Duodenal mucosa (tissue), 2 donors: ENCODE results near the gene DNHD1.

Experiments used
- H3K27ac ChIP-seq: one replicate; pipeline ENCODE4 v1.7.0; 2013; ENCODE audit warnings: low read depth, low read length
- H3K27me3 ChIP-seq, 2 donors: one replicate each; pipeline ENCODE4 v1.7.0; 2013; ENCODE audit warnings: low read length in 2 of 2, control low read depth in 1 of 2; ENCODE audit not compliant: insufficient read depth in 2 of 2, control insufficient read depth in 1 of 2
- H3K36me3 ChIP-seq, 2 donors: one replicate each; pipeline ENCODE4 v1.7.0; 2013; ENCODE audit warnings: low read length in 2 of 2, control low read depth in 1 of 2; ENCODE audit not compliant: insufficient read depth in 2 of 2, control insufficient read depth in 1 of 2
- H3K4me1 ChIP-seq, 2 donors: one replicate each; pipeline ENCODE4 v1.7.0; 2013; ENCODE audit warnings: low read length in 2 of 2, control low read depth in 1 of 2; ENCODE audit not compliant: insufficient read depth in 2 of 2, control insufficient read depth in 1 of 2
- H3K4me3 ChIP-seq, 2 donors: one replicate each; pipeline ENCODE4 v1.7.0; 2013; ENCODE audit warnings: low read length in 2 of 2, low read depth in 1 of 2
- H3K9ac ChIP-seq, 2 donors: one replicate each; pipeline ENCODE4 v1.7.0; 2013; ENCODE audit warnings: low read length in 2 of 2, low read depth in 1 of 2
- H3K9me3 ChIP-seq, 2 donors: one replicate each; pipeline ENCODE4 v1.7.0; 2013; ENCODE audit warnings: low read length in 2 of 2, control low read depth in 1 of 2; ENCODE audit not compliant: control insufficient read depth in 1 of 2

Gene DNHD1

GRCh38 chr11:6468712-6469495 is 28.2 kb upstream of the DNHD1 start:
- Histone ChIP-seq H3K9me3 (no peaks in the 10 kb centered on the region), H3K4me1 (peaks cover 35 to 42% of the 10 kb centered on the region in 2 donors), H3K27me3 (no peaks in the 10 kb centered on the region), H3K36me3 (peaks cover 6% of the 10 kb centered on the region in 2 donors), H3K9ac (peak overlapping the region in 1 of 2 donors; percentile 22), H3K27ac (no peak overlapping the region), H3K4me3 (peak overlapping the region; percentile 21 to 26)

DNA sequence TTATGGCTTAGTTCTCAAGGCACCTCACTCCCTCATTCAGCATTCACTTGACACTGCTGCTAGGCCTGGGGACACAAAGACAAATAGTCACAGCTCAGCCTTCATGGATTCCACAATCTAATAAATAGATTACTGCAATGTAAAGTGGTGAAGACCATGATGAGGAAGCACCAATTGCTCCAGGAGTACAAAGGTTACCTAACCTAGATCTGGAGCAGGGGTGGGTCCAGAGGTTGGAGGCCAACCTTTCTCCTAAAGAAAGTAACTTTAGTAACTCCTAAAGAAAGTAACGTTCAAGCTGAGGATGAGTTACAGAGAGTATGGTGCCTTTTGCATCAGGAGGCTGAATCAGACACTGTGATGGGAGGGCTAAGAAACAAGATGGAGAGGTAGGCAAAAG is 27.5 kb upstream of the DNHD1 start:
- Histone ChIP-seq H3K27me3 (no peaks in the 10 kb centered on the region), H3K27ac (no peak overlapping the region), H3K36me3 (peaks cover 2 to 4% of the 10 kb centered on the region in 2 donors), H3K9me3 (no peaks in the 10 kb centered on the region), H3K4me3 (peak overlapping the region; percentile 21 to 26), H3K9ac (peak overlapping the region in 1 of 2 donors; percentile 22), H3K4me1 (peaks cover 41 to 46% of the 10 kb centered on the region in 2 donors)

- peak overlapping the region; percentile 22 to 79 for H3K9ac ChIP-seq
- H3K27me3 ChIP-seq, result no peaks in the 10 kb centered on the region
- H3K27ac ChIP-seq, result no peak overlapping the region
- H3K36me3 ChIP-seq, result peaks cover 11 to 15% of the 10 kb centered on the region in 2 donors
- peak overlapping the region; percentile 61 to 86 for H3K4me3 ChIP-seq
- peaks cover 56 to 63% of the 10 kb centered on the region in 2 donors for H3K4me1 ChIP-seq
- no peaks in the 10 kb centered on the region for H3K9me3 ChIP-seq
Observed at GRCh38 chr11:6472934-6473333, 24.1 kb upstream of the DNHD1 start.

DNA sequence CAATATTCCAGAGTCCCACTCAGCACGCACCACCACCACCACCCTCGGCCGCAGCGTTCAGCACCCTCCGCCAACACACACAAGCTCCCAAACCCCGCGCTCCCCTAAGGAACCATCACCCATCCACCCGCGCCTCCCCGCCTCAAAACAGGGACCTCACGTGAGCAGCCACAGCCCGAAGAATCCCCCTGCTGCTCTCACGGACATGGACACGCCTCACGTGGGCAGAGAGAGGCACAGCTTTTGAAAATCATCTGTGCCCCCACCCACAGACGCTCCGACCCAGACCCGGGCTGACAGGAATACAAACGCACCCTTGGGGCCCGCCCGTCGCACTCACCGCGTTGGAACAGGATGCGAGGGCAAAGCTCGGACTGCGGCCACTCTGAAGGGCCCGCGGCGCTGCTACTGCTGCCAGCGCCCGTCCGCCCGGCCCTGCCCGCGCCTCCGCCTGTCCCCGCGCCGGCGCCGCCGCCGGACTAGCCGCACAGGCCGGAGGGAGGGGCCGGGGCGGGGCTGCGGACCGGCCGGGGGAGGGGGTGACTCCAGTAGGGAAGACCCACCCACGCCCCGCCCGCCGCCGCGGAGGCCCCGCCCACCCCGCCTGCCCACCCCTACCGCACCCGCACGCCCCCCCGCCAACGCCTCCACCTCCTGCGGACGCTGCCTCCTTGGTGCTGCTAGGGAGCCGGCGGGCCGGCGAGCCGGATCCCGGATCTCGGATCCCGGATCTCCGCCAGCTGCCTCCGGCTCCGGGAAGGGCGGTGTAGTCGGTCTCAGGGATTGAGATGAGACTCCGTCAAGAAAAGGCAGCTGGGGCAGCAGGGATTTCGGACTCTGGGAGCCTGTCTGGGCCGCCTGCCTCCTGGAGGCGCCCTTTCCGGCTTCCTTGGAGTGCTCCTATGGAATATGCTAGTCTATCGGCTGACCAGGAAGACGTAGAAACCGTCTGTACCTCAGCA is 23.3 kb upstream of the DNHD1 start, which contains the start of gene TRIM3:
Gene TRIM3 (minus strand): TSS at position 491 of the 962 bp plus-strand sequence. CDS start 8,246 bp downstream, outside the sequence.
- Histone ChIP-seq H3K27ac (peak within 1 kb of the TSS; percentile 90), H3K9ac (peak within 1 kb of the TSS; percentile 87 to 88), H3K4me3 (peak within 1 kb of the TSS; percentile 81 to 86), H3K9me3 (no peaks in the 10 kb centered on the region), H3K27me3 (no peaks in the 10 kb centered on the region), H3K4me1 (peaks cover 52 to 59% of the 10 kb centered on the region in 2 donors), H3K36me3 (peaks cover 18 to 23% of the 10 kb centered on the region in 2 donors)

DNA sequence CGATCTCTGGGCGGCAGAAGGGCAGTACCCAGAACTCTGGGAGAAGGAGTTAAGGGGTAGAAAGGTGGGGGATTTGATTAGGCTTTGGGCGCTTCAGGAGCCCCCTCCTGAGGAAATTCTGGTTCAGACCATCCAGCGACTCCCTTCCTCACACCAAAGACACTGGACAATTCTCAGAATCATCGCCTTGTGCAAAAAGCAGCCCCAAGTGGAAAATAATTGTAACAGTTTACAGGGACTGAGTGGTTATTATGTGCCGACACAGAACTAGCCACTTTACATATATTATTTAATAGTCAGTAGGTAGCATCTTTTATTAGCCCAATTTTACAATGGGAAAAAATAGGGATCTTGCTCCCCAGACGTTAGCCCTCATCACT is 22.7 kb upstream of the DNHD1 start:
- peak overlapping the region; percentile 55 to 78 for H3K4me3 ChIP-seq

DNA sequence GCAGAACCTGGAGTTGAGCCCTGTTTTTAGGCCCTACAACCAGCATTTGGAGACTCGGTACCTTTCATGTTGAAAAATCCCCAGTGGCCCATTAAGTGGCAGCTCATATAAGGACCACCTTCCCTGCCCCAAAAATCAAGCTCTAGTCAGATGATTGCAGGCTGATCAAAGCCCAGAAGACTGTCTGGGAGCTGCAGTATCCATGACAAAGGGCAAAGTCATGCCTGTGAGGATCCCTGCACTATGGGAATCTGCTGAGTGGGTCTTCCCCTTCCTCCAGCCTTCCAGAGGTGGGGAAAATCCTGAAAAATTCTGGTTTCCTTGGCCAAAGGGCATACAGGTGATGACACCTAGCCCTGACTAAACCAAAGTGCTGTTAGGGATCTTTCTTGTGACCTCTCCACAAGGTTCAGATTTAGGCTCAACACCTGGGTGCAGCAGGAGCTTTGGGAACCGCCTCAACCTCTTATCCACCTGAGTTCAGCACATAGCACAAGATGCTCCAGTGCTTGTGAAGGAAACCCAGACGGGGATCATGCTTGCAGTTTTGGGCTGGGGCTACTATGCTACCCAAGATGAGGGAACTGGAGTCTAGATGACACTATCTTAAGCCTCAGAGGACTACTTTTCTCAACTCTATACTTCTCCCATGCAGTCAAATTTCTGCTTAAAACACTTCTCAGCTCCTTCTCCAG is 22.1 kb upstream of the DNHD1 start:
- Histone ChIP-seq H3K27me3 (no peaks in the 10 kb centered on the region), H3K9ac (peak overlapping the region; percentile 48 to 61), H3K27ac (peak overlapping the region; percentile 90), H3K36me3 (peaks cover 20 to 33% of the 10 kb centered on the region in 2 donors), H3K4me3 (peak overlapping the region; percentile 1 to 55), H3K4me1 (peaks cover 43 to 52% of the 10 kb centered on the region in 2 donors), H3K9me3 (no peaks in the 10 kb centered on the region)

More for the DNA sequence above, 22.7 kb upstream of the DNHD1 start:
- Histone ChIP-seq H3K27me3 (no peaks in the 10 kb centered on the region), H3K36me3 (peaks cover 20 to 29% of the 10 kb centered on the region in 2 donors), H3K27ac (peak overlapping the region; percentile 90), H3K9me3 (no peaks in the 10 kb centered on the region), H3K9ac (peak overlapping the region; percentile 61 to 87), H3K4me1 (peaks cover 45 to 53% of the 10 kb centered on the region in 2 donors)

- H3K9me3 ChIP-seq, result no peaks in the 10 kb centered on the region
- H3K36me3 ChIP-seq, result peaks cover 20 to 33% of the 10 kb centered on the region in 2 donors
- H3K4me1 ChIP-seq, result peaks cover 42 to 51% of the 10 kb centered on the region in 2 donors
- no peaks in the 10 kb centered on the region for H3K27me3 ChIP-seq
- peak overlapping the region; percentile 30 for H3K27ac ChIP-seq
- no peak overlapping the region for H3K9ac ChIP-seq
- H3K4me3 ChIP-seq, result no peak overlapping the region
Observed at GRCh38 chr11:6475936-6476335, 21.1 kb upstream of the DNHD1 start.

- Histone ChIP-seq H3K9ac (no peak overlapping the region), H3K27ac (no peak overlapping the region), H3K27me3 (no peaks in the 10 kb centered on the region), H3K4me1 (peaks cover 40 to 51% of the 10 kb centered on the region in 2 donors), H3K36me3 (peaks cover 20 to 33% of the 10 kb centered on the region in 2 donors), H3K9me3 (no peaks in the 10 kb centered on the region), H3K4me3 (no peak overlapping the region)
Observed at GRCh38 chr11:6476571-6476970, 20.5 kb upstream of the DNHD1 start.

DNA sequence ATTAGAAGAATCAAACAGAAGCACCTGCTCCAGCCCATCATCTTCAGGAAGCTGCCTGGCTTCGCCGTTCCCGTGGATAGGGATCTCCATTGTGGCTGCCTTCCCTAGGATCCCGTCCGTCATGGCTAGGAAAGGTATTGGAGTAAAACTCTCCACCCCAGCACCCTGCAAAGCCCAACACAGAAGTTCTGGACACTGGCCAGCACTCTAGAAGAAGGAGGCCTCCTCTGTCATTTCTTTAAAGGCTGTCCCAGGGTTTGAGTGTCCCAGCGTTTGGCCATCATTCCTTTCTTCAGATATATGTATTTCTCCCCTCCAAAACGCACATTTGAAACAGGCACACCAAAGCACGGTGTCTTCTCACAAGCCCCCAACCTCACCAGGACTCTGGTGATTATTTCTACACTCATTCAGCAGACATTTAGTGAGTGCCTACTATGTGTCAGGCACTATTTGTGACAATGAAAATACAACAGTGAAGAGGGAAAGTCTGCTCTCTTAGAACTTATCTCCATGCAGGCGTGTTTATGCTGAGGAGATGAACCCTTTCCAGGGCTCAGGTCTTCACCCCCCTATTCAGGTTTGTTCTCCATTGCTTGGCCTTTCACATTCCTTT is 16.7 kb upstream of the DNHD1 start:
- Histone ChIP-seq H3K4me3 (peak overlapping the region; percentile 96 to 99), H3K36me3 (peaks cover 31 to 55% of the 10 kb centered on the region in 2 donors), H3K9me3 (no peaks in the 10 kb centered on the region), H3K9ac (peak overlapping the region; percentile 97 to 99), H3K27me3 (no peaks in the 10 kb centered on the region), H3K27ac (peak overlapping the region; percentile 92), H3K4me1 (peaks cover 28 to 44% of the 10 kb centered on the region in 2 donors)
